Measurements from ENCODE around the gene CES5A. TPM values are rescaled to one million over a fixed set of nuclear protein-coding genes. Genes with fewer than 3 reads are reported as not detected.
A peak's percentile ranks its signal among the peaks of the same experiment; 100 is the strongest.
"Not testable (repeated sequence)": the region's sequence is repeated elsewhere in the genome, so short reads cannot be mapped to it uniquely, and the experiment has no call there.

CES5A gene
- polyA plus RNA-seq, 3 donors, result not detected

GRCh38 chr16:55815320-55815719 lies 59.9 kb downstream of the CES5A start:
- peaks cover 79 to 91% of the 10 kb centered on the region in 2 donors for H3K36me3 Mint-ChIP-seq
- Histone ChIP-seq H3K9ac (ENCODE audit: insufficient read depth, low read length, poor library complexity, severe bottlenecking) (no peak overlapping the region), H3K4me2 (replicated peaks; ENCODE audit: extremely low read depth, low read length, poor library complexity, severe bottlenecking) (no peak overlapping the region), H3K4me1 (ENCODE audit: control insufficient read depth in 1 of 2, insufficient read depth in 2 of 2, low read length in 2 of 2) (no peaks in the 10 kb centered on the region), H3K79me2 (ENCODE audit: insufficient read depth, low read length) (no peaks in the 10 kb centered on the region), H3K27ac (ENCODE audit: low read depth in 1 of 2, low read length in 2 of 2) (no peak overlapping the region), H2AFZ (ENCODE audit: insufficient read depth, low read depth, low read length, poor library complexity, severe bottlenecking) (no peak overlapping the region), H3K36me3 (replicated peaks in 1 of 2; ENCODE audit: control insufficient read depth in 1 of 2, insufficient read depth in 2 of 2, low read length in 2 of 2) (peaks cover 27 to 96% of the 10 kb centered on the region in 2 donors), H3K4me3 (replicated peaks in 1 of 3; ENCODE audit: low read depth in 2 of 3, low read length in 3 of 3) (no peak overlapping the region), H3K27me3 (ENCODE audit: control insufficient read depth in 2 of 2, insufficient read depth in 2 of 2, low read length in 2 of 2) (peaks cover 0 to 6% of the 10 kb centered on the region in 2 donors), H3K9me3 (replicated peaks in 1 of 2; ENCODE audit: control insufficient read depth in 1 of 2, insufficient read depth in 1 of 2, low read length in 2 of 2) (no peaks in the 10 kb centered on the region), H4K20me1 (ENCODE audit: insufficient read depth, low read length) (no peaks in the 10 kb centered on the region)
- H3K27ac Mint-ChIP-seq, result peak overlapping the region in 1 of 7 donors; percentile 1
- H3K27me3 Mint-ChIP-seq (ENCODE audit: low read depth in 3 of 3), result peaks cover 4 to 14% (median 11%) of the 10 kb centered on the region in 3 donors
- TF ChIP-seq CTCF (IDR thresholded peaks at IDR 0.05), result no peak
- 96% methylated on average over 3 of the region's 4 CpGs for WGBS (ENCODE audit: insufficient coverage)
- H3K4me3 Mint-ChIP-seq, result no peak overlapping the region
- intact Hi-C loops (cut with micrococcal nuclease), result no loop called here
- H3K4me1 Mint-ChIP-seq, result peaks cover 5% of the 10 kb centered on the region
- DNase-seq, result no peak
- peaks cover 0 to 12% (median 0%) of the 10 kb centered on the region in 7 donors for H3K9me3 Mint-ChIP-seq

GRCh38 chr16:55814174-55814573 lies 61.0 kb downstream of the CES5A start:
- H3K27ac Mint-ChIP-seq; H3K9ac ChIP-seq (ENCODE audit: insufficient read depth, low read length, poor library complexity, severe bottlenecking); H3K27ac ChIP-seq (ENCODE audit: low read depth in 1 of 2, low read length in 2 of 2); H3K9me3 Mint-ChIP-seq; H3K27me3 ChIP-seq (ENCODE audit: control insufficient read depth in 2 of 2, insufficient read depth in 2 of 2, low read length in 2 of 2); H3K4me1 ChIP-seq (ENCODE audit: control insufficient read depth in 1 of 2, insufficient read depth in 2 of 2, low read length in 2 of 2); H3K4me3 Mint-ChIP-seq; H4K20me1 ChIP-seq (ENCODE audit: insufficient read depth, low read length); H3K79me2 ChIP-seq (ENCODE audit: insufficient read depth, low read length); intact Hi-C loops (cut with micrococcal nuclease); H3K4me2 ChIP-seq (replicated peaks; ENCODE audit: extremely low read depth, low read length, poor library complexity, severe bottlenecking); H3K4me3 ChIP-seq (replicated peaks in 1 of 3; ENCODE audit: low read depth in 2 of 3, low read length in 3 of 3); DNase-seq; H3K4me1 Mint-ChIP-seq; H3K9me3 ChIP-seq (replicated peaks in 1 of 2; ENCODE audit: control insufficient read depth in 1 of 2, insufficient read depth in 1 of 2, low read length in 2 of 2); H2AFZ ChIP-seq (ENCODE audit: insufficient read depth, low read depth, low read length, poor library complexity, severe bottlenecking): not testable (repeated sequence)
- Mint-ChIP-seq H3K36me3 (peaks cover 78 to 92% of the 10 kb centered on the region in 2 donors), H3K27me3 (ENCODE audit: low read depth in 3 of 3) (peaks cover 4 to 16% (median 9%) of the 10 kb centered on the region in 3 donors)
- H3K36me3 ChIP-seq (replicated peaks in 1 of 2; ENCODE audit: control insufficient read depth in 1 of 2, insufficient read depth in 2 of 2, low read length in 2 of 2), result peaks cover 30 to 98% of the 10 kb centered on the region in 2 donors
- 100% methylated on average over 1 of the region's 2 CpGs for WGBS (ENCODE audit: insufficient coverage)

- H3K79me2 ChIP-seq (ENCODE audit: insufficient read depth, low read length); H2AFZ ChIP-seq (ENCODE audit: insufficient read depth, low read depth, low read length, poor library complexity, severe bottlenecking); H3K9me3 ChIP-seq (replicated peaks in 1 of 2; ENCODE audit: control insufficient read depth in 1 of 2, insufficient read depth in 1 of 2, low read length in 2 of 2); H3K27me3 ChIP-seq (ENCODE audit: control insufficient read depth in 2 of 2, insufficient read depth in 2 of 2, low read length in 2 of 2); H3K9me3 Mint-ChIP-seq; intact Hi-C loops (cut with micrococcal nuclease); H3K9ac ChIP-seq (ENCODE audit: insufficient read depth, low read length, poor library complexity, severe bottlenecking); H3K4me3 Mint-ChIP-seq; H4K20me1 ChIP-seq (ENCODE audit: insufficient read depth, low read length); H3K27ac ChIP-seq (ENCODE audit: low read depth in 1 of 2, low read length in 2 of 2); H3K4me1 Mint-ChIP-seq; DNase-seq; H3K4me1 ChIP-seq (ENCODE audit: control insufficient read depth in 1 of 2, insufficient read depth in 2 of 2, low read length in 2 of 2); H3K27ac Mint-ChIP-seq; H3K4me3 ChIP-seq (replicated peaks in 1 of 3; ENCODE audit: low read depth in 2 of 3, low read length in 3 of 3); H3K4me2 ChIP-seq (replicated peaks; ENCODE audit: extremely low read depth, low read length, poor library complexity, severe bottlenecking): not testable (repeated sequence)
- H3K36me3 Mint-ChIP-seq, result peaks cover 74 to 91% of the 10 kb centered on the region in 2 donors
- no CpG with 5 or more reads among the region's 9 CpGs for WGBS (ENCODE audit: insufficient coverage)
- peaks cover 30 to 97% of the 10 kb centered on the region in 2 donors for H3K36me3 ChIP-seq (replicated peaks in 1 of 2; ENCODE audit: control insufficient read depth in 1 of 2, insufficient read depth in 2 of 2, low read length in 2 of 2)
- H3K27me3 Mint-ChIP-seq (ENCODE audit: low read depth in 3 of 3), result peaks cover 4 to 16% (median 9%) of the 10 kb centered on the region in 3 donors
Measured at GRCh38 chr16:55813730-55814129, 61.4 kb downstream of the CES5A start.
